Tibial nerve (tissue), 4 donors: Measurements from ENCODE around the gene HAPLN1. TPM values are rescaled to one million over a fixed set of nuclear protein-coding genes. Genes with fewer than 3 reads are reported as not detected.

Experiments
- DNase-seq, 2 donors: peaks; one replicate each; pipeline ENCODE4 v3.0.0-alpha.2; 2019; ENCODE audit warnings: low spot score in 2 of 2
- H3K27ac ChIP-seq, 4 donors: fragments of 200-600 bp; sonication (generic) in 3 of 4; one replicate each; pipeline ENCODE4 v1.5.1; 2017 to 2019; ENCODE audit warnings: mild to moderate bottlenecking in 1 of 4
- H3K27me3 ChIP-seq, 2 donors: fragments of 200-600 bp; sonication (generic) in 1 of 2; one replicate each; pipeline versions ENCODE4 v1.5.1 to v1.6.0; 2017 to 2019
- H3K36me3 ChIP-seq, 3 donors: fragments of 200-600 bp; sonication (generic); one replicate each; pipeline ENCODE4 v1.5.1; 2018 to 2019
- H3K4me1 ChIP-seq, 4 donors: fragments of 200-600 bp; sonication (generic) in 3 of 4; one replicate each; pipeline ENCODE4 v1.5.1; 2017 to 2019
- H3K4me3 ChIP-seq, 4 donors: fragments of 200-600 bp; sonication (generic) in 3 of 4; one replicate each; pipeline ENCODE4 v1.5.1; 2017 to 2019; ENCODE audit warnings: mild to moderate bottlenecking in 1 of 4, moderate library complexity in 1 of 4
- H3K9me3 ChIP-seq, 4 donors: fragments of 200-600 bp; sonication (generic) in 3 of 4; one replicate each; pipeline ENCODE4 v1.5.1; 2017 to 2019
- EP300 ChIP-seq, 2 donors: sonication (generic); formaldehyde crosslinking; IDR thresholded peaks; one replicate each; pipeline ENCODE4 v1.6.1; 2017; ENCODE audit warnings: antibody characterized with exemption in 2 of 2, mild to moderate bottlenecking in 1 of 2
- POLR2A ChIP-seq, 2 donors: fragments of 450-650 bp; IDR thresholded peaks; one replicate each; pipeline ENCODE4 v1.6.1; 2017; ENCODE audit warnings: antibody characterized with exemption in 2 of 2, mild to moderate bottlenecking in 2 of 2, moderate library complexity in 2 of 2
- WGBS, 2 donors: methylation state at CpG; one replicate each; pipeline ENCODE4 v1.1.5; 2018; 5-methylcytosine and 5-hydroxymethylcytosine counted together
- total RNA-seq, 4 donors: library from RNA; depleted of rRNA; stranded (reverse); fragments of >200 nt; gene quantifications; one replicate each; pipeline ENCODE4 v1.1.0, GENCODE V29; 2016
- TF ChIP-seq, protein P1 (sequence below), 5 experiments: fragments of 200-600 bp in 3 of 5; fragments of 450-650 bp in 2 of 5; sonication (generic) in 3 of 5; IDR thresholded peaks; one replicate each; pipeline ENCODE4 v1.5.1; 2016 to 2019; ENCODE audit warnings: antibody characterized with exemption in 5 of 5, mild to moderate bottlenecking in 3 of 5, moderate library complexity in 2 of 5

Gene HAPLN1
- total RNA-seq, 4 donors from 2014 or later: not detected

DNA sequence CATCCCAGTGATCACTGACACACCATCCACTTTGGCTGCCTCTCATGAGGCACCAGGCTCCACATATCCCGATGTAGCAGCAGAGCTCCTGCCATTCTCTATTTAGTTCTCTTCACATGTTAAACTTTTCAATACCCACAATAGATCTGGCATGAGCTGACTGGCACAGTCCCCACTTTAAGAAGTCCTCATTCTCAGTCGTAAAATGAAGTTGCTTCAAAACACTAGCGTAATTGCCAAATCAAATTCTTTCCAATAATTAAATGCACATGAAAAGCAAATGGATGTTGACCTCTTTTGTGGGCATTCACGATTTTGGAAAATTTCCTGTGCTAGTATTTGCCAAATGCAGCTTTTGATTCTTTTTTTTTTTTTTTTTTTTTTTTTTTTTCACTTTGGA is 32.4 kb downstream of the HAPLN1 start:
- H3K36me3 ChIP-seq: no peaks in the 10 kb centered on the region
- TF ChIP-seq, protein P1, sequence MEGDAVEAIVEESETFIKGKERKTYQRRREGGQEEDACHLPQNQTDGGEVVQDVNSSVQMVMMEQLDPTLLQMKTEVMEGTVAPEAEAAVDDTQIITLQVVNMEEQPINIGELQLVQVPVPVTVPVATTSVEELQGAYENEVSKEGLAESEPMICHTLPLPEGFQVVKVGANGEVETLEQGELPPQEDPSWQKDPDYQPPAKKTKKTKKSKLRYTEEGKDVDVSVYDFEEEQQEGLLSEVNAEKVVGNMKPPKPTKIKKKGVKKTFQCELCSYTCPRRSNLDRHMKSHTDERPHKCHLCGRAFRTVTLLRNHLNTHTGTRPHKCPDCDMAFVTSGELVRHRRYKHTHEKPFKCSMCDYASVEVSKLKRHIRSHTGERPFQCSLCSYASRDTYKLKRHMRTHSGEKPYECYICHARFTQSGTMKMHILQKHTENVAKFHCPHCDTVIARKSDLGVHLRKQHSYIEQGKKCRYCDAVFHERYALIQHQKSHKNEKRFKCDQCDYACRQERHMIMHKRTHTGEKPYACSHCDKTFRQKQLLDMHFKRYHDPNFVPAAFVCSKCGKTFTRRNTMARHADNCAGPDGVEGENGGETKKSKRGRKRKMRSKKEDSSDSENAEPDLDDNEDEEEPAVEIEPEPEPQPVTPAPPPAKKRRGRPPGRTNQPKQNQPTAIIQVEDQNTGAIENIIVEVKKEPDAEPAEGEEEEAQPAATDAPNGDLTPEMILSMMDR (IDR thresholded peaks at IDR 0.05): no peak
- TF ChIP-seq EP300 (IDR thresholded peaks at IDR 0.05): no peak
- TF ChIP-seq POLR2A (IDR thresholded peaks at IDR 0.05): no peak
- H3K9me3 ChIP-seq: no peaks in the 10 kb centered on the region
- H3K4me3 ChIP-seq: no peak overlapping the region
- no peaks in the 10 kb centered on the region for H3K4me1 ChIP-seq
- no peaks in the 10 kb centered on the region for H3K27me3 ChIP-seq
- WGBS, 2 donors: 50 to 60% methylated on average over 4 of the region's 4 CpGs
- no peak for DNase-seq
- no peak overlapping the region for H3K27ac ChIP-seq

DNA sequence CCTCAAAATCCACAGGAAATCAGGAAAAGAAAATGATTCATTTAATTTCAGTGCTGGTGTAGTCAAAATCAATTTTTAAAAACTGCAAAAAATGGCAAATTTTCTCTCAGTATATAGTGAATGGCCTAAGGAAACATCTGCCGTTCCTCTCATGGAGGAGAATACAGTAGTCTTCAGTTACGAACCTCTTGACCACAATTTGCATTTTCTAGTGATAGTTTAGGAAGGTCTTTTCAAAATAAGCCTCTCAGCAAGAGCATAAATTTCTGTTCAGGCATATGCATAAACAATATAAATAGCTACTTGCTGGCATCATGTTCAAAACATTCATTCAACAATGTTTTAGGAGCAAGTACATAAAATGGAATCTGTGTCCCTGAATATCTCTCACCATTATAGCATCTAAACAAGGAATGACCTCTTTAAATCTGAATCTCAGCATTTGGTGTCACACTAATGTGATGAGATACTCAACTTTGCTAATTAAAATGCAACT is 33.5 kb downstream of the HAPLN1 start:
- H3K4me3 ChIP-seq: no peak overlapping the region
- H3K36me3 ChIP-seq: no peaks in the 10 kb centered on the region
- no peaks in the 10 kb centered on the region for H3K9me3 ChIP-seq
- TF ChIP-seq EP300 (IDR thresholded peaks at IDR 0.05) (no peak), POLR2A (IDR thresholded peaks at IDR 0.05) (no peak)
- TF ChIP-seq, protein P1 (IDR thresholded peaks at IDR 0.05): no peak
- no peak for DNase-seq
- no peak overlapping the region for H3K27ac ChIP-seq
- no peaks in the 10 kb centered on the region for H3K4me1 ChIP-seq
- no peaks in the 10 kb centered on the region for H3K27me3 ChIP-seq
- 36 to 38% methylated on average over 2 of the region's 2 CpGs for WGBS, 2 donors

DNA sequence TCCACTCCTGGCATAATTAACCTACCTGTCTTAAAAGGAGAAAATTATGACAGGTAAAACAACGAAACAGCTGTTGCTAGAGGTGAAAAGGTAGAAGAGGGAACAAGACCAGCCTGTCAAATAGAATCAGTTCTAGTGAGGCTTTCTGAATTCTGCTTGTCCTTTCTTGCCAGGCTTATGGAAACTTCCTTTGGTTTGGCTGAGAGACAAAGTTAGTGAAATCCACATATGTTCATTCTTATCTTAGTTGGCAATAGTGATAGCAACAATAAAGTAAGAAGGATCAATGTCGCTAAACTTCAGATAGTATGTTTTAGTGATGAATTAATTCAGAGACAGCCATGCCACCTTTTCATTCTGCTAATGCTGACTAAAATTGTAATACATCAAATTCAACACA is 34.4 kb downstream of the HAPLN1 start:
- no peak overlapping the region for H3K4me3 ChIP-seq
- H3K27ac ChIP-seq: no peak overlapping the region
- no peak for DNase-seq
- no peaks in the 10 kb centered on the region for H3K36me3 ChIP-seq
- TF ChIP-seq EP300 (IDR thresholded peaks at IDR 0.05) (no peak), POLR2A (IDR thresholded peaks at IDR 0.05) (no peak)
- TF ChIP-seq, protein P1 (IDR thresholded peaks at IDR 0.05): no peak
- H3K9me3 ChIP-seq: no peaks in the 10 kb centered on the region
- no peaks in the 10 kb centered on the region for H3K27me3 ChIP-seq
- WGBS, 2 donors: 92 to 94% methylated on average over 2 of the region's 2 CpGs
- no peaks in the 10 kb centered on the region for H3K4me1 ChIP-seq

DNA sequence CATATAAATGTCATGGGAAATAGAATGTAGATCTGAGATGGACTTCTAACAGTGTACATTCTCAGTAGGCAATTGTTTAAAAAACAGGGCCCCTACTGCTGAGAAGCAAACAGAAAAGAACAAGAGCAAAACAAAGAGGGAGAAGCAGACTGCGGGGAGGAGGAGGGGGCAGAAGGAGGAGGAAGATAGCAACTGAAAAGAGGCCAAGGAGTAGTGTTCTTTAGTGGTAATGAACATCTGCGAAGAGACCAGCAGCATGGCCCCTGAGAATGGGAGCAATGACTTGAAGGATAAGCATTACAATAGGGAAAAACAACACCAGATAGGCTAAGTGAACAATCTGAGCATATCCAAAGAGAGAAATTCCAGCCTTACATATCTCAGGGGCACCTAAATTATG is 36.8 kb downstream of the HAPLN1 start:
- Histone ChIP-seq H3K27me3 (no peaks in the 10 kb centered on the region), H3K36me3 (no peaks in the 10 kb centered on the region), H3K9me3 (no peaks in the 10 kb centered on the region), H3K27ac (no peak overlapping the region), H3K4me3 (no peak overlapping the region), H3K4me1 (no peaks in the 10 kb centered on the region)
- 50 to 62% methylated on average over 2 of the region's 2 CpGs for WGBS, 2 donors
- DNase-seq: no peak
- TF ChIP-seq POLR2A (IDR thresholded peaks at IDR 0.05) (no peak), EP300 (IDR thresholded peaks at IDR 0.05) (no peak)
- TF ChIP-seq, protein P1 (IDR thresholded peaks at IDR 0.05): no peak

DNA sequence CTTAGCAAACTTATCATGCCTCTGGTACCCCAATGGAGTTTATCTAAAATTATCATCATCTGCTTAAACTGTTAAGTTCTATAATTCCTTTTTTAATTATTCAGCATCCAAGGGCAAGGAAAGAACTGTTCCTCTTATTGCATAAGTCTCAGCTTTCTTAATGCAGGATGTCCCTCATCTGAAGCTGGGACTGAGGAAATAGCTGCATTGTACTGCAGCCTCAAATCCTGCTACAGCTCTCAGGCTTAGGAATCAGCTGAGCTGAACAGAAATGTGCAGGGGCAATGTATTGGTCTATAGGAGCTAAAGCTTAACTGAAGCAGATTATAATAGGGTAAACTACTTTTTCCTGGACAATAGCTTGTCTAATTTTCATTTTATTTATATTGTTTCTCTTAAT is 48.0 kb downstream of the HAPLN1 start:
- TF ChIP-seq POLR2A (IDR thresholded peaks at IDR 0.05) (no peak), EP300 (IDR thresholded peaks at IDR 0.05) (no peak)
- TF ChIP-seq, protein P1 (IDR thresholded peaks at IDR 0.05): no peak
- H3K9me3 ChIP-seq: peaks cover 0 to 2% (median 0%) of the 10 kb centered on the region in 4 donors
- DNase-seq: no peak
- no peaks in the 10 kb centered on the region for H3K27me3 ChIP-seq
- H3K4me1 ChIP-seq: no peaks in the 10 kb centered on the region
- no peak overlapping the region for H3K27ac ChIP-seq
- no peak overlapping the region for H3K4me3 ChIP-seq
- no peaks in the 10 kb centered on the region for H3K36me3 ChIP-seq
